Gastroesophageal sphincter (tissue), 4 donors: ENCODE data around the gene PACS1. TPM values are rescaled to one million over a fixed set of nuclear protein-coding genes. Genes with fewer than 3 reads are reported as not detected.
"Not testable (repeated sequence)": the region's sequence is repeated elsewhere in the genome, so short reads cannot be mapped to it uniquely, and the experiment has no call there.

ENCODE experiments used
- ATAC-seq: fragments of 150-250 bp; one replicate; pipeline ENCODE4 v1.9.1; 2016; ENCODE audit warnings: mild to moderate bottlenecking, moderate library complexity
- H3K27ac ChIP-seq, 4 donors: fragments of 200-600 bp; sonication (generic) in 3 of 4; 1 replicate in 3 of 4; 2 replicates in 1 of 4; pipeline ENCODE4 v1.5.1; 2016 to 2019
- H3K27me3 ChIP-seq: fragments of 200-600 bp; sonication (generic); one replicate; pipeline ENCODE4 v1.5.1; 2019
- H3K36me3 ChIP-seq, 2 donors: fragments of 200-600 bp; sonication (generic); one replicate each; pipeline ENCODE4 v1.5.1; 2019; ENCODE audit warnings: control low read depth in 1 of 2
- H3K4me1 ChIP-seq, 3 donors: fragments of 200-600 bp; sonication (generic); 1 replicate in 2 of 3; 2 replicates in 1 of 3; pipeline ENCODE4 v1.5.1; 2016 to 2019; ENCODE audit warnings: control low read depth in 2 of 3
- H3K4me3 ChIP-seq, 2 donors: fragments of 200-600 bp; sonication (generic); one replicate each; pipeline ENCODE4 v1.5.1; 2019; ENCODE audit warnings: mild to moderate bottlenecking in 1 of 2, moderate library complexity in 1 of 2
- H3K9me3 ChIP-seq, 3 donors: fragments of 200-600 bp; sonication (generic); one replicate each; pipeline ENCODE4 v1.5.1; 2017 to 2019; ENCODE audit warnings: control low read depth in 2 of 3
- EP300 ChIP-seq: sonication (generic); formaldehyde crosslinking; IDR thresholded peaks from one replicate; pipeline ENCODE4 v1.6.1; 2017; ENCODE audit warnings: antibody characterized with exemption, mild to moderate bottlenecking
- POLR2A ChIP-seq, 2 donors: fragments of 450-650 bp; IDR thresholded peaks; one replicate each; pipeline ENCODE4 v1.6.1; 2017; ENCODE audit warnings: antibody characterized with exemption in 2 of 2, mild to moderate bottlenecking in 2 of 2, moderate library complexity in 1 of 2
- POLR2AphosphoS5 ChIP-seq: sonication (generic); formaldehyde crosslinking; IDR thresholded peaks from one replicate; pipeline ENCODE4 v1.6.1; 2017; ENCODE audit warnings: antibody characterized with exemption
- WGBS, 2 donors: methylation state at CpG; one replicate each; pipeline ENCODE4 v1.1.5; 2018; ENCODE audit warnings: low coverage in 1 of 2; 5-methylcytosine and 5-hydroxymethylcytosine counted together
- total RNA-seq, 4 donors: library from RNA; depleted of rRNA; stranded (reverse); fragments of >200 nt; gene quantifications; one replicate each; pipeline ENCODE4 v1.1.0, GENCODE V29; 2016
- TF ChIP-seq, protein P1 (sequence below), 4 experiments: fragments of 200-600 bp in 2 of 4; fragments of 450-650 bp in 2 of 4; sonication (generic) in 1 of 4; IDR thresholded peaks; one replicate each; pipeline ENCODE4 v1.5.1; 2017 to 2019; ENCODE audit warnings: antibody characterized with exemption in 4 of 4, mild to moderate bottlenecking in 2 of 4, moderate library complexity in 2 of 4

The PACS1 gene
- total RNA-seq, 4 donors from 2014 or later = 32.7 to 81.8 (median 38.2) TPM

DNA sequence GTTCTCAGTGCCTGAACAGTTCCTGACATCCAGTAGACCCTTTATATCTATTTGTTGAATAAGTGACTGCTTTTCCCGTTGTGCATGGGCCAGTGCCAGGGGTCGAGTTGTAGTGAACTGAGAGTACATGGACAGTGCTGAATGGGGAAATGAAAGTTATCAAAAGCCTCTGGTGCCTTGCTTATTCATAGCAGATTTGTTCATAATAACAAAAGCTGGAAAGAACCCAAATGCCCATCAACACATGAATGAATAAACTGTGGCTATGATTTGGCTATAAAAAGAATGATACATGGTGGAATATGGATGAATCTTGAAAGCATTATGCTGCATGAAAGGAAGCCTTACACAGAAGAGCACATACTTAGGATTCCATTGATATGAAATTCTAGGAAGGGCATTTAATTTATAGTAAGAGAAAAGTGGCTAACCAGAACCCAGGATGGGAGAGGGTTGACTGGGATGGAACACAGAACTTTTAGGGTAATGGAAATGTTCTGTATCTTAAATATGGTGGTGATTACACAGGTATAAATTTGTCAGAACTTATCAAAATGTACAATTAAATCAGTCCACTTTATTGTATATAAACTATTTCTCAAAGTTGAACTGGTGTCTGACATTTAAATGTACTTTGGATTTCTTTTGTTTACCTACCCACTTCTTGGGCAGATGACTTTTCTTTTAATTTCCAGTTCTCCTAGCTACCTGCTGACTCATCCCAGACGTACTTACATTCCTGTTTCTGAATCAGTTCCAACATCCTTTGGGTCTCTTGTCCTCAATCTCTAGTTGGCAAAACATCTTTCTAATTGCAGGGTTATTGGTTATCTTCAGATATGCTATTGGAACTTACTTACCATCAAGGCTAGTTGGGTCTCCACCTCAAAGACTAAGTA, 42.8 kb downstream of the PACS1 start:
- WGBS, 2 donors = 4 to 7% methylated on average over 2 to 3 of the region's 3 CpGs
- H3K9me3 ChIP-seq = no peaks in the 10 kb centered on the region
- no peak for ATAC-seq
- H3K27me3 ChIP-seq = no peaks in the 10 kb centered on the region
- TF ChIP-seq POLR2AphosphoS5 = peak; percentile 17
- TF ChIP-seq, protein P1, sequence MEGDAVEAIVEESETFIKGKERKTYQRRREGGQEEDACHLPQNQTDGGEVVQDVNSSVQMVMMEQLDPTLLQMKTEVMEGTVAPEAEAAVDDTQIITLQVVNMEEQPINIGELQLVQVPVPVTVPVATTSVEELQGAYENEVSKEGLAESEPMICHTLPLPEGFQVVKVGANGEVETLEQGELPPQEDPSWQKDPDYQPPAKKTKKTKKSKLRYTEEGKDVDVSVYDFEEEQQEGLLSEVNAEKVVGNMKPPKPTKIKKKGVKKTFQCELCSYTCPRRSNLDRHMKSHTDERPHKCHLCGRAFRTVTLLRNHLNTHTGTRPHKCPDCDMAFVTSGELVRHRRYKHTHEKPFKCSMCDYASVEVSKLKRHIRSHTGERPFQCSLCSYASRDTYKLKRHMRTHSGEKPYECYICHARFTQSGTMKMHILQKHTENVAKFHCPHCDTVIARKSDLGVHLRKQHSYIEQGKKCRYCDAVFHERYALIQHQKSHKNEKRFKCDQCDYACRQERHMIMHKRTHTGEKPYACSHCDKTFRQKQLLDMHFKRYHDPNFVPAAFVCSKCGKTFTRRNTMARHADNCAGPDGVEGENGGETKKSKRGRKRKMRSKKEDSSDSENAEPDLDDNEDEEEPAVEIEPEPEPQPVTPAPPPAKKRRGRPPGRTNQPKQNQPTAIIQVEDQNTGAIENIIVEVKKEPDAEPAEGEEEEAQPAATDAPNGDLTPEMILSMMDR (IDR thresholded peaks at IDR 0.05) = no peak
- H3K36me3 ChIP-seq = no peaks in the 10 kb centered on the region
- no peak overlapping the region for H3K4me3 ChIP-seq
- peaks cover 2 to 28% (median 15%) of the 10 kb centered on the region in 3 donors for H3K4me1 ChIP-seq
- peak overlapping the region in 1 of 4 donors; percentile 0 for H3K27ac ChIP-seq

DNA sequence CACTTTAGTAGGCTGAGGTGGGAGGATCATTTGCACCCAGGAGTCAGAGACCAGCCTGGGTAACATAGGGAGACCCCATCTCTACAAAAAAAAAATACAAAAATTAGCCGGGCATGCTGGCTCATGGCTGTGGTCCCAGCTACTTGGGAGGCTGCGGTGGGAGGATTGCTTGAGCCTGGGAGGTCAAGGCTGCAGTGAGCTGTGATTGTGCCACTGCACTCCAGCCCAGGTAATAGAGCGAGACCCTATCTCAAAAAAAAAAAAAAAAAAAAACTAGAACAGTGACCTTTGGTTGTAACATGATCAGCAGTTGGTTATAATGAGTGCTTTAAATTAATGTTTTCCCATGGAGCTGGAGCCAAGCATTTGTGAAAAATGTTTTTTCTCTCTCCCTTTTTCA, 44.9 kb downstream of the PACS1 start:
- not testable (repeated sequence) for H3K9me3 ChIP-seq, H3K4me3 ChIP-seq, H3K27ac ChIP-seq, H3K36me3 ChIP-seq, H3K27me3 ChIP-seq, ATAC-seq
- peaks cover 2 to 28% (median 15%) of the 10 kb centered on the region in 3 donors for H3K4me1 ChIP-seq
- WGBS, 2 donors = 86 to 88% methylated on average over 1 to 3 of the region's 3 CpGs

DNA sequence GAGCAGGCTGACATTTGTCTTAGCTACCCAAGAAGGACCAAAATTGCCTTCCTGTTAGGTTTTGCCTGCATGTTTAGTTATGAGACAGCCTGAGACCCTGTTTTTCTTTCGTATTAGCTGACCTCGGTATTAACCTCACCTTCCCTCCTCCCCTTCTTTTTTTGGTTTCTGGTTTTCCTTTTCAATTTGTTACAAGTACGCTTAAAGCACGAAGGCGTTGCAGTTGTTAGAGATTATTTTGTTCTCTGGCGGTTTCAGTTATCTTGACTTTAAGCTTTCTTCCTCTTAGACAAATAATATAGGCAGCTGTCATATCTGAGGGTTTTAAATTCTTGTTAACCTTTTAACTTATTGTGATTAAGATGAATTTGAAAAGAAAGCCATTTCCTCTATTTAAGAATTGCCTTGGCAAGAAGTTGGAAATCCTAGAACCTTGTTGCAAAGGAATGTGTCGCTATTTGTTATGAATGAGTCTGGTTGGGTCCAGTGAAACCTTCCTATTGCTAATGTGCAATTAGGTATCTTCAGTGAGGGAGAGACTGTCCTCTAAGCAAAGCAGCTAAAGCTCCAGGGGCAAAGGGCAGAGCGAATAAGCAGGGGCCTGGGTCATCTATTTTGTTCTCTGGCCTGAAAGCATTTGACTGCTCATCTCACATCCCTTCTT, 45.7 kb downstream of the PACS1 start:
- no peaks in the 10 kb centered on the region for H3K36me3 ChIP-seq
- WGBS, 2 donors = 70 to 72% methylated on average over 8 of the region's 8 CpGs
- no peak for ATAC-seq
- H3K4me3 ChIP-seq = no peak overlapping the region
- TF ChIP-seq EP300 = no peak
- TF ChIP-seq POLR2AphosphoS5 = no peak
- no peak for TF ChIP-seq POLR2A (IDR thresholded peaks at IDR 0.05)
- TF ChIP-seq, protein P1 (IDR thresholded peaks at IDR 0.05) = no peak
- H3K27ac ChIP-seq = no peak overlapping the region
- H3K9me3 ChIP-seq = no peaks in the 10 kb centered on the region
- H3K27me3 ChIP-seq = no peaks in the 10 kb centered on the region
- H3K4me1 ChIP-seq = peaks cover 2 to 28% (median 15%) of the 10 kb centered on the region in 3 donors

DNA sequence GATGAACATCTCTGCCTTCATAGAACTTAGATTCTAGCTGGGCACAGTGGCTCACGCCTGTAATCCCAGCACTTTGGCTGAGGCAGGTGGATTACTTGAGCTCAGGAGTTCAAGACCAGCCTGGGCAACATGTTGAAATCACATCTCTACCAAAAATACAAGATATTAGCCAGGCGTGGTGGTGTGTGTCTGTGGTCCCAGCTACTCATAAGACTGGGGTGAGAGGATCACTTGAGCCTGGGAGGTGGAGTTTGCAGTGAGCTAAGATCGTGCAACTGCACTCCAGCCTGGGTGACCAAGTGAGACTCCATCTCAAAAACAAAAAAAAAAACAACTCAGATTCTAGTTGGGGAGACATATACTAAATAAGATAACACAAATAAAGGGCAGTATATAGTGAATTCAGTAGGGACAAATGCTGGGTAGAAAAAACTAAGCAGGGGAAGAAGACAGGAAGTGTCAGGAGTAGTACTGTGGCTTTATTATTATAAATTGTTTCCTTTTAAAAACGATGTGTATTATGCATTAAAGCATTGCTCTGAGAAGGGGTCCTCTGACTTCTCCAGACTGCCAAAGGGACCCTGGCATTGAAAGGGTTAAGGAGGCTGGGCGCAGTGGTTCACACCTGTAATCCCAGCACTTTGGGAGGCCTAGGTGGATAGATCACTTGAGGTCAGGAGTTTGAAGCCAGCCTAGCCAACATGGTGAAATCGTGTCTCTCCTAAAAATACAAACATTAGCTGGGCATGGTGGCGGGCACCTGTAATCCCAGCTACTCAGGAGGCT, 46.7 kb downstream of the PACS1 start:
- no peak overlapping the region for H3K27ac ChIP-seq

More for the DNA sequence above, 46.7 kb downstream of the PACS1 start:
- H3K36me3 ChIP-seq = no peaks in the 10 kb centered on the region
- TF ChIP-seq POLR2A (IDR thresholded peaks at IDR 0.05) = no peak
- TF ChIP-seq, protein P1 (IDR thresholded peaks at IDR 0.05) = no peak
- TF ChIP-seq POLR2AphosphoS5 = no peak
- no peak for TF ChIP-seq EP300
- H3K9me3 ChIP-seq = peaks cover 0 to 2% (median 0%) of the 10 kb centered on the region in 3 donors
- WGBS, 2 donors = 61 to 72% methylated on average over 5 to 7 of the region's 7 CpGs
- H3K27me3 ChIP-seq = no peaks in the 10 kb centered on the region
- peaks cover 2 to 25% (median 14%) of the 10 kb centered on the region in 3 donors for H3K4me1 ChIP-seq
- no peak for ATAC-seq
- H3K4me3 ChIP-seq = no peak overlapping the region
